ENCODE results near the gene ARRB1.
"Not testable (repeated sequence)": the region's sequence is repeated elsewhere in the genome, so short reads cannot be mapped to it uniquely, and the experiment has no call there.

The ARRB1 gene

GRCh38 chr11:75371949-75372876 is 20.8 kb upstream of the ARRB1 start:
- DNase-seq, result no peak

GRCh38 chr11:75369560-75370255 is 18.2 kb upstream of the ARRB1 start:
- DNase-seq, result no peak

- not testable (repeated sequence) for DNase-seq
These were observed 15.4 kb upstream of the ARRB1 start for GRCh38 chr11:75366826-75367225.

DNA sequence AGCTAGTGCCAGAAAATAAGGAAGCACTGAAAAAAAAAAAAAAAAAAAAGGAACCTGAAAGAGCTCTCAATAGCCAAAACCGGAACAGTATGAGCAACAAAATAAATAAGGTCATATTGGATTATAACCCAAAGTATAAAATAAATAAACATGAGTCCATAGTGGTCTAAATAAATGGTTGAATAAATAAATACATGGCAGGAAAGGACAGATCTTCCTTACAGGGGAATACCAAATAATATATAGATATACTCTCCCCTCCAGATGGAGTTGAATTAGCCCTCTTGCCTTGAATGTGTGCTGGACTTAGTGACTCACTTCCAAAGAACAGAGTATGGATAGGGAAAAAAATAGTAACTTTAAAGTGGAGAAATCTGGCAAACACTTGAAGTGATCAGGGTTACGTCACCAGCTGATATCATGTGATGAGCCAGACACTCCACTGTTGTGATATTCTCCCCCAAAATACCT is 14.3 kb upstream of the ARRB1 start:
- no peak for DNase-seq

DNA sequence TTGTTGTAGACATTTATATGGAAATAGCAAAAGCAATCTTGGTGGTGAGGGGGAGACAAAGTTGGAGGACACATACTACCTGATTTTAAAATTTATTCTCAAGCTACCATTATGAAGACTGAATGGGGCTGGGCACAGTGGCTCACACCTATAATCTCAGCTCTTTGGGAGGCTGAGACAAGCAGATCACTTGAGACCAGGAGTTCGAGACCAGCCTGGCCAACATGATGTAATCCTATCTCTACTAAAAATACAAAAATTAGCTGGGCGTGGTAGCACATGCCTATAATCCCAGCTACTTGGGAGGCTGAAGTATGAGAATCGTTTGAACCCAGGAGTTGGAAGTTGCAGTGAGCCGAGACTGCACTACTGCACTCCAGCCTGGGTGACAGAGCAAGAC is 10.8 kb upstream of the ARRB1 start:
- DNase-seq, result not testable (repeated sequence)

- DNase-seq, result no peak
These were observed 5.2 kb upstream of the ARRB1 start for GRCh38 chr11:75356613-75357012.

DNA sequence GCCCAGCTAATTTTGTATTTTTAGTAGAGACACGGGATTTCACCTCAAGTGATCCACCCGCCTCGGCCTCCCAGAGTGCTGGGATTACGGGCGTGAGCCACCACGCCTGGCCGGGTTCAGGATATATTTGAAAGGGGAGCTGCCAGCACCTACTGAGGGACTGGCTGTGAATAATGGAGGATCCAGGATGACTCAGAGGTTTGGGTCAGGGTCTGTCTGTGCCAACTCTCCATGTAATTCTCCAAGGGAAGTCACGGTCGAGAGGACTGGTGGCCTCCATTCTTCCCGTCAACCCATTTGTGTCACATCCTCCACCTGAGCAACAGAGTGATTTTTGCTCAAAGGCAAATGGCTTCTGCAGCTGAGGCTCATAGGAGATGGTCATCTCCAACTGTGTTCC is 3.6 kb upstream of the ARRB1 start:
- no peak for DNase-seq

- no peak for DNase-seq
These were observed 1.2 kb upstream of the ARRB1 start for GRCh38 chr11:75352588-75353206.

DNA sequence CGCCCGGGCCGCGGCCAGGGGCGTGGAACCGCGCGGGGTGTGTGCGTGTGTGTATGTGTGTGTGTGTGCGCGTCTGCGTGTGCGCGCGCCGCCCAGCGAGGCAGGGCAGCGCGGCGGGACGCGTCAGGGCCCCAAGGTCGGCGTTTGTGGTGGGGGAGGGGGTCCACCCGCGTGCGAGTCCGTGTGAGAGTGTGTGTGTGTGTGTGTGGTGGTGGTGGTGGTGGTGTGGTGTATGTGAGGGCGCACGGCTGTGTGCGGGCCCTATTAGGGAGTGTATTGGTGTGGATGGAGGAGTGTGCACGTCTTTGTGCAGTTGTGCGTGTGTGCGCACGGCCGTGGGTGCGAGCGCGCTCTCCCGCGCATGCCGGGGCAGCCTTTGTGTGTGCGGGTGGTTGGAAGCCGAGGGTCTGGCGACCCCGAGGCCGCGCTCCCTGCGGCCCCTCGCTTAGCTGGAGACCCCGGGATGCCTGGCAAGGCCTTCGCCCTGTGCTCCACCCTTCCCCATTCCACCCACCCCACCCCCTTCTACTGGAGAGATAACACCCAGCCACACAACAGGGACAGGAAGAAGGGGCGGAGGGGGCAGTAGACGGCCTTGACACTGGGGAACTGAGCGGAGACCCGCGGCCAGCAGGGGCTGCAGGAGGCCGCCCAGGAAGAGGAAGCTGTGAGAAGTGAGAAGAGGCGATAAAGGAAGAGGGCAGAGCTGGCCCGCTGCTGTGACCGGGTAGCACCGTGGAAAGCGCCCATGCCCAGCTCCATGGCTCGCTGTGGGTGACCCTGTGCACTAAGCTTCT is 528 bp upstream of the ARRB1 start:
- DNase-seq, result peak; percentile 45

DNA sequence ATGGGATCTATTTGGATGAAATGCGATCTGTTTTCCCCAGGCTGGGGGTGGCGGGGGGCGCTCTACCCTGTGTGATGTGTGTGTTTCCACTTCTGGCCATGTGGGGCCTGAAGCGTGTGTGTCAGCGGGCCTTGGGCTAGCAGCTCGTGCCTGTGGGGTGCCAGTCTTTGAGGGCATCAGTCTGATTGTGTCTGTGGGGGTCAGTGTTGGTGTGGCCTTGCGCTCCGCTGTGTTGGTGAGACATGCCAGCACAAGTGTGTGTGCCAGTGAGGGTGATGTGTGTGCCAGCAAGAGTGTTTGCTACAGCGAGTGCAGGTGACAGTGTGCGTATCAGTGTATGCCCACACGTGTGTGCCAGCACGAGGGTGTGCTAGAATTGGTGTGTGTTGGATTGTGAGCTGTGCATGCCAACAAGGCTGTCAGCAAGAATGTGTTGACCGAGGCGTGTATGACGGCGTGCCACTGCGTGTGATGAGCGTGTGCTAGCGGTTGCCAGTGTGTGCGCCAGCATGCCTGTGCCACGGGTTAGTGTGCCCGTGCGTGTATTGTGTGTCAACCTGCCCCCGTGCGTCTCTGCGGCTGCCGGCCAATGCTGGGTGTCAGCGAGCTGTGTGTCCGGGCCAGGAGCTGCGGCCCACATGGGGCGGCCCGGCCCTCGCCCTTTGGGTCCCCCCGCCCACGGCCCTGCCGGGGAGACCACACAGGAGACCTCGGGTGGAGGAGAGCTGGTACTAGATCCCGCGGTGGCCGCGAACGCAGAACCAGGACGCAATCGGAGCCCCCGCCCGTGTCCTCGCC is 519 bp downstream of the ARRB1 start:
- peak; percentile 55 for DNase-seq

GRCh38 chr11:75350122-75350742 is 1.2 kb downstream of the ARRB1 start:
- DNase-seq, result no peak

- DNase-seq, result no peak
These were observed 1.8 kb downstream of the ARRB1 start for GRCh38 chr11:75349521-75350116.

GRCh38 chr11:75347781-75348566 is 3.5 kb downstream of the ARRB1 start:
- peak; percentile 88 for DNase-seq

- no peak for DNase-seq
These were observed 4.4 kb downstream of the ARRB1 start for GRCh38 chr11:75346912-75347647.

DNA sequence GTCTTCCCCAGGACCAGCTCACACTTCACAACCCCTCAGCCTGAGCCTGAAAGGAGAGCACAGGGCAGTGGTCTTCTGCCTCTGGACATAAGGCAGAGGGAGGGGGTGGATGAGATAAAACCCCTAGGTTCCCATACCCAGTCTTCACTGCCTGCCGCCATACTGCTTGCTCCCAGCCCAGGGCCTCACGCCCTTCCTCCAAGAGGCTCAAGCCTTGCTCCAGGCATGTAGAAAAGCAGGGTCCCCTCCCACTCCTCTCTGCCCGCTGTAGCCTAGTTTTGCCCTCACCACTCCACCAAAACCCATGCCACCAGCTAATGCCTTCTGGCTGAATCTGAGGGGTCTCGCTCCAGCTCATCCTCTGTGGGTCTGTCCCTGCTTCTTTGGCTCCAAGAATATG is 5.2 kb downstream of the ARRB1 start:
- DNase-seq, result no peak

GRCh38 chr11:75345455-75346160 is 5.9 kb downstream of the ARRB1 start:
- DNase-seq, result no peak

DNA sequence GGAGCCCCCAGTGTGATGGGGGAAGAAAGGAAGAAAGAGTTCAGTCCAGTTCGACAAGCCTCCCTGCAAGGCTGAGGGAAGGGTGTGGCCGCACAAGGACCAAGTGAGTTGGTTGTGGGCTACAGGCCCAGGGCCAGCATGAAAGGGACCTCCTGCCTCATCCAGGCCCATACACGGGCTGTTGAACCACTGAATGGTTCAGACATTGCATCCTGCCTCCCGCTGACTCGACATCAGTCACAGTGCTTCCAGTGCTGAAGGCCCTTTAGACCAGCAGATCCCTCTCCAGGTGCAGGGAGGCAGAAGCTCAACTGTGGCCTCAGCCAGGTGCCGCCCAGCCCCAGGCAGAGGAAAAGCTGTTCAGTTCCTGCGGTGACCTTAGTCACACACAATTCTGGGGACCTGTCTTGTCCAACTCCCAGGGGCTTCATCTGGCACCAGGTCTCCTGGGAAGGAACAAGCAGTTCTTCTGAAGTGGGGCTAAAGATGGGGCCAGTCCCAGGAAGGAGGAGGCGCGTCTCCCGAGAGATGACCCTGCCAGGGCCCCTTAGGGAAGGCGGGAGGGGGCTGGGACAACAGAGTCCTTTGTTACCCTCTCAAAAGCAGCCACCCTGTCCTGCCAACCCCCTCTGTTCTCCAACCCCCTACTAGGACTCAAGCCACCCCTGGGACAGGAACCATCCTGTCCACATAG is 6.6 kb downstream of the ARRB1 start:
- DNase-seq, result no peak

DNA sequence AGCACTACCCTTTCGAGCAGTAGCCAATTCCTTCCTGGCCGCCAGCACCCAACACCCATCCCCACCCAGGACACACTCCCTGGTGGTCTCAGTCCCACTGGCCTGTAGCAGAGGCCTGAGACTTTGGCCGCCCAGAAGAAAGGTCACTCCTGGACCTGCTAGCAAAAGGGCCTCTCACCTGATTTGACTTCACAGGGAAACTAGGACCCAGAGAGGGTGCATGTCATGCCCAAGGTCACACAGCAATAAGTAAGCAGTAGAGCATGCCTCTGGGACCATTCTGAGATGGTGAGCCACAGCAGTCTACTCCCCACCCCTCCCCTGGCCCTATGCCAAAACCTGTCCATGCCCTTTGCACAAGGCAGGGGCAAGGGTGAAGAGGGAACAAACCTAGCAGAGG is 7.3 kb downstream of the ARRB1 start:
- peak; percentile 10 for DNase-seq
